C4-2B (cell line): ENCODE results near the gene FMNL2.

Experiments used
- ZFX ChIP-seq: fragments of 450-650 bp; IDR thresholded peaks from 2 replicates; pipeline ENCODE4 v1.6.1; 2017
- TF ChIP-seq, protein P1 (sequence below): fragments of 450-650 bp; conservative IDR thresholded peaks from 2 replicates; pipeline ENCODE4 v1.5.1; 2017; ENCODE audit warnings: mild to moderate bottlenecking

DNA sequence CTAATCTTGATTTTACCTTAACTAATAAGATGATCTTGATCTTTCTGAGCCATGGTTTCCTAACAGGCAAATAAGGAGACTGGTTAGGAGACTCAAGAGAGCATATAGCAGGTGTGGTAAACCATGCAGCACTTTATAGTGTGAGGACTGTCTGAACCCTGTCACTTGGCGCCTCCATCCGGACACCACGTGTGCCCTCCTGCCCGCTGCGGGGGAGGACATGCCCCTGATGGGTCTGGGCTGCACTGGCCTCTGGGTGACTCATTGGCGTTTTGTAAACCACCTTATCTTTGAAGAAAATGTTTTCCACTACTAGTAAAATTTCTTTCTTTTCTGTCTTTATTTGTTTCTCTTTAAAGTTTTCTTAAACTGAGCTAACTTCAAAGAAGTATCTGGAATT lies 131.1 kb downstream of the FMNL2 start:
- TF ChIP-seq, protein P1, sequence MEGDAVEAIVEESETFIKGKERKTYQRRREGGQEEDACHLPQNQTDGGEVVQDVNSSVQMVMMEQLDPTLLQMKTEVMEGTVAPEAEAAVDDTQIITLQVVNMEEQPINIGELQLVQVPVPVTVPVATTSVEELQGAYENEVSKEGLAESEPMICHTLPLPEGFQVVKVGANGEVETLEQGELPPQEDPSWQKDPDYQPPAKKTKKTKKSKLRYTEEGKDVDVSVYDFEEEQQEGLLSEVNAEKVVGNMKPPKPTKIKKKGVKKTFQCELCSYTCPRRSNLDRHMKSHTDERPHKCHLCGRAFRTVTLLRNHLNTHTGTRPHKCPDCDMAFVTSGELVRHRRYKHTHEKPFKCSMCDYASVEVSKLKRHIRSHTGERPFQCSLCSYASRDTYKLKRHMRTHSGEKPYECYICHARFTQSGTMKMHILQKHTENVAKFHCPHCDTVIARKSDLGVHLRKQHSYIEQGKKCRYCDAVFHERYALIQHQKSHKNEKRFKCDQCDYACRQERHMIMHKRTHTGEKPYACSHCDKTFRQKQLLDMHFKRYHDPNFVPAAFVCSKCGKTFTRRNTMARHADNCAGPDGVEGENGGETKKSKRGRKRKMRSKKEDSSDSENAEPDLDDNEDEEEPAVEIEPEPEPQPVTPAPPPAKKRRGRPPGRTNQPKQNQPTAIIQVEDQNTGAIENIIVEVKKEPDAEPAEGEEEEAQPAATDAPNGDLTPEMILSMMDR, result no peak
- no peak for TF ChIP-seq ZFX
